ENCODE measurements around the gene CPT1B.

CPT1B gene

DNA sequence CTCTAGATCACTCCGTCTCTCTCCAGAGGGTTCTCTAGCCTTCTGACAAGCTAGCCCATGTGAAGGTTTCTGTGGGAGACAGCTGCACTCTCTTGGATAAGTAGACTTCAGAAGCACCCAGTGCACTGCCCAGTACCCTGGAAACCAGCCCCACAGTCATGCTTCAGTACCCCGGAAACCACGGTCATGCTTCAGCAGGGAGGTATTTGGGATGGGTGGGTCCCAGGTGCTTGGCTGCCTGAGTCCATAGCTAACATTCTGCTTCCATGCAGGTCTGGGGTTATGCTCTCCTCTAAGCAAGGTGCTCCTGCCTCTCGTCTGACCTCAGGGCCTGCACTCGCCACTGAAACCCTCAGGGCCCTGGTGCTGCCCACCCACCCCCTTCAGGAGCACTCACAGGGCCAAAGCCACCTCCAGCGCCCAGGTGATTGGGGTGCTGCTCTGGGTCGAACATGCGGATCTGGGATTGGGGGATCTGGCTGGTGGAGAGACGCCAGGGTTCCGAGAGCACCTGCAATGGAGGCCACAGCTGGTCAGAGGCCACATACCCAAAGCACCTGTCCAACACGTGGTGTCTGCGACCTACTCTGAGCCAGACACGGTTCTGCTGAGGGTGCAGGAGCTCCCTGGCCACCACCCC, 8.2 kb downstream of the CPT1B start:
- no peak for DNase-seq

DNA sequence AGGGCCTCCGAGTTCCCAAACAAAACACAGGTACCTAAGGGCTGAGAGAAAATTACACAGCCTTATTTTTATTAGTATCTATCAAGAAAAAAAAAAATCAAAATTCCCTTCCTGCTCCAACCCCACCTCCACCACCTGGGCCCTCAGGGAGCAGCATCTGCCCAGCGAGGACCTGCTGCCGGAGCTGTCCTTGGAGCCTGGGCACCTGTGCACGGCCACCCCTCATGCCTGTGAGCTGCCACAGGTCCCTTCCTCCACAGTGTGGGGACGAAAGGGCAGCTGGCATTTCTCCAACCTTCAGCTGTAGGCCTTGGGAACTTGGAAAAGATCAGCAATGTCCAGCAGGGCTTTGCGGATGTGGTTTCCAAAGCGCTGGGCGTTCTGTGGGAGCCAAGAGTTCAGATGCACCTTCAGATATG, 9.2 kb downstream of the CPT1B start:
- no peak for DNase-seq

DNA sequence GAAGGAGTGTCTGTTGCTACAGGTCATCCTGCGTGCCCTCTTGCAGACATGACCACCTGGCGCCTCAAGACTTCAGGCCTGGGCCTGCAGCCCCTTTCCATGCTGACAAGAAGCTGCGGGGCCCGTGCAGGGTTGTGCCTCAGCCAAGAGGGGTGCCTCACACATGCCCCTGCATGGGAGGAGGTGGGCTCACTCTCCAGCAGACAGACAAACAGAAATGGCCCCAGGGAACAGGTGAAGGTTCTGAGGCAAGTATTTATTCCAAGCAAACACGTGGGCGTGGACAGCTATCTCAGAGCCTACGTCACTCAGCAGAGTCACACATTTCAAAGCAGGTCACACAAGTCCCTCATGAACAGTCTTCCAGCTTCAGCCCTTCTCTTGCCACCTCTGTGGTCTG, 9.6 kb downstream of the CPT1B start:
- no peak for DNase-seq

DNA sequence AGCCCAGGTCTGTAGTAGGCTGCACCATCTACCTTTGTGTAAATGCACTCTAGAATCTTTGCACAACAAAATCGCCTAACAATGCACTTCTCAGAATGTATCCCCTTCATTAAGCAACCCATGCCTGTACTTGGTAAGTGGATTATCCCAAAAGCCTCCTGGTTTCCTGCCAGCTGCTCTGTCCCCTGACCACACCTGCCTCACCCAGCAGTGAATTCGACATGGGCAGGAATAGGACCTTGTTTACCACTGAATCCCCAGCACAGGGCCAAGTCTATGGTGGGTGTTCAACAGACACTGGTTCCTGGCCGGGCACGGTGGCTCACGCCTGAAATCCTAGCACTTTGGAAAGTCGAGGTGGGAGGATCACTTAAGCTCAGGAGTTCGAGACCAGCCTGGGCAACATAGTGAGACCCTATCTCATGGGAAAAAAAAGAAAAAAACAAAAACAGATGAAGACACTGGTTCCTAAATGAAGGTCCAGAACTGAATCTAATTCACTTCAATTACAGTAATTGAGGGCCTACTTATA, 10.4 kb downstream of the CPT1B start:
- DNase-seq = no peak

DNA sequence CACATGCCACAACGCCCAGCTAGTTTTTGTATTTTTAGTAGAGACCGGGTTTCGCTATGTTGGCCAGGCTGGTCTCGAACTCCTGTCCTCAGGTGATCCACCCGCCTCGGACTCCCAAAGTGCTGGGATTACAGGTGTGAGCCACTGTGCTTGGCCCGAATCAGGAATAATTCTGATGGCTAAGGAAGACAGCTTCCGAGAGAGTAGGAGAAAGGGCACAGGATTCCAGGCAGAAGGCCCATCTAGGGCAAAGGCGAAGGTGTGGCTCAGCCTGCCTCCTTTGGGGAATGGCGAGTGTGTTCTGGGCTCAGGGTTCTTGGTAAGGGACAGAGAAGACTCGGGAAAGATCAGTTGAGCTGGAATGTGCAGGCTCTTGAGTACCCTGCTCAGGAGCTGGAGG, 13.9 kb downstream of the CPT1B start:
- no peak for DNase-seq

DNA sequence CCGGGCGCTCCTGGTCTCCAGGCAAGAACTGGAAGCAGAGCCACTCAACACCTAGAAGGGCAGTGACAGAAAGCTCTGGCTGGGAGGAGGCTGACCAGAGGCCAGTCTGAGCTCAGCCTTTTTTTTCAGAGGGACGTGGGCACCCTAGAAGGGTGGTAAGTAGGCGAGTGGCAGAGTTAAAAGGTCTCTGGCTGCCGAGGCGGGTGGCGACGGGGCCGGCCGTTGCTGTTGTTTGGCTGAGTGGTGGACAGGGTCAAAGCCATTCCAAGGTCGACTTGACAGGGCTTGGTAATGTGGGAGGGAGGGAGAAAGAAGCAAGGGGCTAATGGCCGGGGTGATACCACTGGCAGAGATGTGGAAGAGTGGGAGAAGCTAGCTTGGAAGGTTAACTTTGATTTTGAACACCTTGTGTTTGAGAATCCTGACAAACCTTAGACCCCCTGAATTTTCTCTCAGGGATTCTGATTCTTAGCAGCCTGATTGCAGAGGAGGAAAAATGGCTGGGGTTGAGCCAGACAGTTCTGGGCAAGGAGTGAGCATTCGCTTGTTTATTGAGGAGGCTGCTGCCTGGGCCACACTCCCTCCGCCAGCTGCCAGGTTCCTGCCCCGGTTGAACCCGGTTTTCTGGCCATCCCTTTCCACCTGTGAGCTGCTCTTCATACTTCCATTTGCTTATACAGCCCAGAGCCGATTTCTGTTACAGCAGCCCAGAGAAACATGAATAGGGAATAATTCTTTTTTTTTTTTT, 14.6 kb downstream of the CPT1B start:
- no peak for DNase-seq

DNA sequence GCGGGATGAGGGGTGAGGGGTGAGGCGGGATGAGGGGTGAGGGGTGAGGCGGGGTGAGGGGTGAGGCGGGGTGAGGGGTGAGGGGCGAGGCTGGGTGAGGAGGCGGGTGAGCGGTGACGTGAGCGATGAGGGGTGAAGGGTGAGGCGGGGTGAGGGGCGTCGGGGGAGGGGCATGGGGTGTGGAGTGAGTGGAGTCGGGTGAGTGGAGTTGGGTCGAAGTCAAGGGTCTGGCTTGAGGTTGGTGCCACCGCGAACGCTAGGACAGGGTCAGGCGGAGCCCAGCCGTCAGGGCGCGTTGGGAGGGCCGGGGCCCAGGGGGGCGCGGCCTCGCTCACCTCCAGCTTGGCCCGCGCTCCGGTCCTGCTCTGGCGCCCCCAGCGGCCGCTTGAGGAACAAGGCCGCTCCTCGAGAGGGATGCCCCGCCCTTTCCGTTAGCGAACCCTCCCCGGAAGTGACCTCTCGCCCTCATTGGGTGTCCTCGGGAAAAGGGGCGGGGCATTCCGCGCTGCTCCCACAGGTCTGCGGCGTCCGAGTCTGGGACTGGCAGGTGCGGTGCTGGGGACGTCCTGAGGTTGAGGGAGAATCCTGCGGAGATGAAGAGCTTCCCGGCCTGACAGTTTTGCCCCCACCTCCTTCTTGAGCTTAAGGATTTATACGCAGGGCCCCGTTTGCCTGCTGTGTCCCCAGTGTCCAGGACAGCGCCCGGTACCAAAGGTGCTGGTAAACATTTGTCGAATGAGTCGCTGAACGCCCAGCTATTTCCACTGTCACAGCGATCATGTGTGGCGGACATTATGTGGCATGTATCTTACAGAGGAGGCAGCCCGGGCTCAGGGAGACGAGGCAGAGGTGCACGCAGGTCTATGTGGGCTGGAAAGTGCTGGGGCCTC, 15.5 kb downstream of the CPT1B start, which contains the start of gene SYCE3:
Gene SYCE3 (minus strand): TSS at position 397 of the 890 bp plus-strand sequence. CDS start 6,514 bp downstream, outside the sequence.
- DNase-seq = peak; percentile 91

DNA sequence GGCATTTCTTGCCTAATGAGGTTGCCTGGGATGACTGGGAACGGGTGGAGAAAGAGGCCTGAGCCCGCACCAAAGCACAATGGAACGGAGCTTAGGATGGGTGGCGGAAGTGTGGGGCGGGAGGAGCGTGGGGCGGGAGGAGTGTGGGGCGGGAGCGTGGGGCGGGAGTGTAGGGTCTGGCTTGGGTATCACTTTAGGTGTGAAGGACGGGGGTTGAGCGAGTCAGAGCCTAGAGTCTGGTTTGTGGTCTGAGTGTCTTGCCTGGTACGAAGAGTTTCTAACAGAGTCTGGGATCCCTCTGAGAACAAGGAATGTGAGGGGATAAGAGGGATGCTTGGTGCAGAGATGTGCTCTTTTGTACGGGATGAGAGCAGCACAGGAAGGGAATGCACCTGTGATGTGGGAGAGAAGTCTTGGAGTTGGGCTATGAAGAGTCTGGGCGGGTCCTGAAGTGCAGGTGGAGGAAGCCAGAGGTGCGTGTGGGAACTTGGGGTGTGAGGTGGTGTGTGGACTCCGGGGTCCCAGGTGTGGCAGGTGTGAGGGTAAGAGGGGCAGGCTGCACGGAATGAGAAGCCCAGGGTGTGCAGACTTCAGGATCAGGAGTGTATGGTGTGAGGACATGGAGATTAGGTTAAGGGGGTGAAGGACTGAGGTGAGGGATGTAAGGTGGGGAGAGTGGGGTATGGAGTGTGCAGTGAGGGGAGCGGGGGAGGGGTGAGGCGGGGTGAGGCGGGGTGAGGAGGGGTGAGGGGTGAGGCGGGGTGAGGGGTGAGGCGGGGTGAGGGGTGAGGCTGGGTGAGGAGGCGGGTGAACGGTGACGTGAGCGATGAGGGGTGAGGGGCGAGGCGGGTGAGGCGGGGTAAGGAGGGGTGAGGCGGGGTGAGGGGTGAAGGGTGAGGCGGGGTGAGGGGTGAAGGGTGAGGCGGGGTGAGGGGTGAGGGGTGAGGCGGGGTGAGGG, 16.5 kb downstream of the CPT1B start:
- no peak for DNase-seq

DNA sequence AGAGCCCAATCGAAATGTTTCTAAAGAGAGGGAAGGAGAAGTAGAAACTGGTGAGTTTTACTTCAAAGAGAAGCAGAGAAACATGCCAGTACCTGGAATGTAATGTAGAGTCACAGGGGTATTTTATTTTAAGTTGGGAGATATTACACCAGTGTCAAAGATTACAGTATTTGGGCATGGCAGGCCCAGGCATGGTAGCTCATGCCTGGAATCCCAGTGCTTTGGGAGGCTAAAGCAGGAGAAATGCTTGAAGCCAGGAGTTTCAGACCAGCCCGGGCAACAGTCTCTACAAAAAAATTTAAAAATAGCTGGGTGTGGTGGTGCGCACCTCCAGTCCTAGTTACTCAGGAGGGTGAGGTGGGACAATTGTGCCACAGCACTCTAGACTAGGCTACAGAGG, 18.2 kb downstream of the CPT1B start:
- no peak for DNase-seq

DNA sequence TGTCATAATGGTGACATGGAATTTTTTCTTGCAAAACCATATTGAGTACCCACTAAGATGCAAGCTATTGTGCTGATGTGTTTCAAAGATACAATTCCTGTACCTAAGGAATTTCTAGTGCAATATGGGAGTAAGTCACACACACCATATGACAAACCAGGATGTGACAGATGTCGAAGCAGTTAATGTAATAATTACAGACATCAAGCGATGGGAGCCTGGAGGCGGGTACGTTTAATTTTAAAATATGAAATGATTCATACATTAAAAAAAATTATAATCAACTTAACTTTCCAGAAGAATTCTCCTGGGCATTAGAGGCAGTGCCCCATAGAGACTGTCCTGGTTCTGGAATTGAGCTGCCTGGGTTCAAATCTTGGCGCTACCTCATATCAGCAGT, 21.5 kb downstream of the CPT1B start:
- no peak for DNase-seq

DNA sequence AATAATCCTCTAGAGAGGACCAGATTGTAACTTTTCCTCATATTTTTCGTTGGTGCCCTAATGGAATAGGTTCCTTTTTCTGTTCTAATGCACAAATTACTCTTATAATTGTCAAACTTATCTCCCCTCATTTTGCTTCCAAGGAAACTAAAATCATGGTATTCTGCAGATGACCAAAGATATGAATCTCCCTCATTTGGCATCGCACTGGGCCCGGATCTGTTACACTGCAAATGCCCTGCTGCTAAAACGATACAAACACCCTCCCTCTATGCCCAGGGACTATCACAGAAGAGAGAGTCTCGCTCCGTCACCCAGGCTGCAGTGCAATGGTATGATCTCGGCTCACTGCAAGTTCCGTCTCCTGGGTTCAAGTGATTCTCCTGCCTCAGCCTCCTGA, 24.9 kb downstream of the CPT1B start:
- DNase-seq = no peak

DNA sequence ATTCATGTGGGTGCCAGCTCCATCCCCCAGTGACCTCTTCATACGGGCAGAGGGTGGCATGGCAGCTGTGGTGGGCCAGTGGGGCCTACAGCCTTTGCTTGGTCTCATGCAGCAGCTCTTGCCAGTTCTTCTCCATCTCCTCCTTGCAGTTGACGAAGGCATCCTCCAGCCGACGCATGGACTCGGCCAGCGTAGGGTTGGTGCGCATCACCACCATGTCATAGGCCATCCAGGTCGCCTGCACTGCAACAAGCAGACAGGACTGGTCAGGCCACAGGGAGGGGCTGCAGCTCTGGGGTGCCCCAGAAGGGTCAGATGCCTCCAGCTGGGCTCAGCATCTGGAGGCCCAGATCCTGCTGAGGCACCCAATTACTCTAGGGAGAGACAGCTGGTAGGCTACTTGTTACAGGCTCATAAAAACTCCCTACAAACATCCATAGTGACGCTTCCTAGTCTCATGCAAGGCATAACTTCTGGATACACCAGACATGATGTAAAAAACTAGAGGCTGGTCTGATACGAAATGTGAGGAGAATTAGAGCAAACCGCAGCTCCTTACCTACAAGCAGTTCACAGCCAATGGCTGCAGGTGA, 27.0 kb downstream of the CPT1B start:
- DNase-seq = no peak

DNA sequence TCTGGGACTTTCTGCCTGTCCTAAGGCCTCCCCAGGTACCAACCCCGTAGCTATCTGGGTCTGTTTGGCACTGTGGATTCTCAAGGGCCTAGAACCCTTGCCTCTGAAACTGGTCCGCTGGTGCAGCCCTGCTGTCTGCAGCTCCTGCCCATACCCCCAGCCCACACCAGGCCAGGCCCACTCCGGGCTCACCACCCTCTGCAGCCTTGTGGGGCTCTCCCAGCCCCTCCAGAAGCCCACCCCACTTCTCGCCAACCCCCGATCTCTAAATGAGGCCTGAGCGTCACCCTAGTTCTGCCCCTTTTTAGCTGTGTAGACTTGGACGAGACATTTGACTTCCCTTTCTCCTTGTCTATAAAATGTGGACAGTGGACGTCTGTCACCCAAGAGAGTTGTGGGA, 27.8 kb downstream of the CPT1B start:
- no peak for DNase-seq

DNA sequence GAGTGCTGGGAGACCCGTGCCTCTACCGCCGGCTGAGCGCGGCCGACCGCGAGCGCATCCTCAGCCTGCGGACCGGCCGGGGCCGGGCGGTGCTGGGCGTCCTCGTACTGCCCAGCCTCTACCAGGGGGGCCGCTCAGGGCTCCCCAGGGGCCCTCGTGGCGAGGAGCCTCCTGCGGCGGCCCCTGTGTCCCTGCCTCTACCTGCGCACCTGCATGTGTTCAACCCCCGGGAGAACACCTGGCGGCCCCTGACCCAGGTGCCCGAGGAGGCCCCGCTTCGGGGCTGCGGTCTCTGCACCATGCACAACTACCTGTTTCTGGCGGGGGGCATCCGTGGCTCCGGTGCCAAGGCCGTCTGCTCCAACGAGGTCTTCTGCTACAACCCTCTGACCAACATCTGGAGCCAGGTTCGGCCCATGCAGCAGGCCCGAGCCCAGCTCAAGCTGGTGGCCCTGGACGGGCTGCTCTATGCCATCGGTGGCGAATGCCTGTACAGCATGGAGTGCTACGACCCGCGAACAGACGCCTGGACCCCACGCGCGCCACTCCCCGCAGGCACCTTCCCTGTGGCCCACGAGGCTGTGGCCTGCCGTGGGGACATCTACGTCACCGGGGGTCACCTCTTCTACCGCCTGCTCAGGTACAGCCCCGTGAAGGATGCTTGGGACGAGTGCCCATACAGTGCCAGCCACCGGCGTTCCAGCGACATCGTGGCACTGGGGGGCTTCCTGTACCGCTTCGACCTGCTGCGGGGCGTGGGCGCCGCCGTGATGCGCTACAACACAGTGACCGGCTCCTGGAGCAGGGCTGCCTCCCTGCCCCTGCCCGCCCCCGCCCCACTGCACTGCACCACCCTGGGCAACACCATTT, 29.1 kb downstream of the CPT1B start:
- DNase-seq = no peak

DNA sequence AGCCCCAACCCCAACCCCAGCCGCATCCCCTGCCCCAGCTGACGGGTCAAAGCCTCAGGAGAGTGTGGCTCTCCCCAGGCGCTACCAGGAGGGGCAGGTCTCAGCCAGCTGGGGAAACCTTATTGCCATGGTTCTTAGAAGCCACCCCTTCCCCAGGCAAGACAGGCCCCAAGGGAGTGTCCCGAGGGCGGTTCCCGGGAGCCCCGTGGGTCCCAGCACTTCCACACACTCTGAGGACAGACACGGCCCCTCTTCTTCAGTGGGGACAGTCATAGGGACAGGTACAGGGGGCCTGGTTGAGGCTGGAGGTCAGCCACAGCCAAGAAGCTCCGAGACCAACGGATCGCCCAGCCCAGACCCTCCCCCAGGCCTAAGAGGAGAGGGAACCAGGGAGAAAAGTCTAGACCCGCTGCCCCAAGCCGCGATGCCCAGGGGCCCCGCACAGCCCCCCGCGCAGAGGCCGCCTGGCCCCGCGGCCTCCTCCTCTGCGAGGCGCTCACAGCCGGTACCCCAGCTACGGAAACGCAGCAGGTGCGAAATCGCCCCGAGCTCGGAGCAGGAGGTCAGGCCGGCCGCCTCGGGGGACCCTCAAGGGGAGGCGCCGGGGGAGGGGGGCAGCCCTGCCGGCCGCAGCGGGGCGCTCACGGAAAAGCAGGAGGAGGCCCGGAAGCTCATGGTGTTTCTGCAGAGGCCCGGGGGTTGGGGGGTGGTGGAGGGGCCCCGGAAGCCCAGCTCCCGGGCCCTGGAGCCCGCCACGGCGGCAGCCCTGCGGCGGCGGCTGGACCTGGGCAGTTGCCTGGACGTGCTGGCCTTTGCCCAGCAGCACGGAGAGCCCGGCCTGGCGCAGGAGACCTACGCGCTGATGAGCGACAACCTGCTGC, 29.9 kb downstream of the CPT1B start:
- no peak for DNase-seq

DNA sequence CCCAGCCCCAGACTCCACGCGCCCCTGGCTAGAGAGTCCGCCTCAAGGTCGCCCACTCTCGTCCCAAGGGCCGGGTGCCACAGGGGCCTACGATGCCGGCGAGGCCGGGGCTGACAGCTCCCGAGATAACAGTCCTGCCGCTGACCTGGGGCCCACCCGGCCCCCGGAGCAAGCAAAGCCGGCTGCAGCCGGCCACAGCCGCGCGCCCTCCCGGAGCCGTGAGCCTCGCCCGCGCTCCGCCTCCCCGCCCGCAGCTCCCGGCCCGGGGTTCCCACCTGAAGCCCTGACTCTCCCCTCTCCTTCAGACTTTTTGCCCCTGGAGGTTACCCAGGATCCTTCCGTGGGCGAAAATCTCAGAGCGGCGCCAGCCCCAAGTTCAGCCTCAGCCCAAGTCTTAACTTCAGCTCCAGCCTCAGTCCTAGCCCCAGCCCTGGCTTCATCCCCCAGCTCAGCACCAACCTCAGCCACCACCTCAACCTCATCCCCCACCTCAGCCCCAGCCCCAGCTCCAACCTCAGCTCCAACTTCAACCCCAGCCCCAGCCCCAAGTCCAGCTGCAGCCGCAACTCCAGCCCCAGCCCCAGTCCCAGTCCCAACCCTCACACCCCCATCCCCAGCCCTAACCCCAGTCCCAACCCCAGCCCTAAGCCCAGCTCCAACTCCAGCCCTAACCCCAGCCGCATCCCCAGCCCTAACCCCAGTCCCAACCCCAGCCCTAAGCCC, 30.8 kb downstream of the CPT1B start:
- DNase-seq = peak; percentile 49

DNA sequence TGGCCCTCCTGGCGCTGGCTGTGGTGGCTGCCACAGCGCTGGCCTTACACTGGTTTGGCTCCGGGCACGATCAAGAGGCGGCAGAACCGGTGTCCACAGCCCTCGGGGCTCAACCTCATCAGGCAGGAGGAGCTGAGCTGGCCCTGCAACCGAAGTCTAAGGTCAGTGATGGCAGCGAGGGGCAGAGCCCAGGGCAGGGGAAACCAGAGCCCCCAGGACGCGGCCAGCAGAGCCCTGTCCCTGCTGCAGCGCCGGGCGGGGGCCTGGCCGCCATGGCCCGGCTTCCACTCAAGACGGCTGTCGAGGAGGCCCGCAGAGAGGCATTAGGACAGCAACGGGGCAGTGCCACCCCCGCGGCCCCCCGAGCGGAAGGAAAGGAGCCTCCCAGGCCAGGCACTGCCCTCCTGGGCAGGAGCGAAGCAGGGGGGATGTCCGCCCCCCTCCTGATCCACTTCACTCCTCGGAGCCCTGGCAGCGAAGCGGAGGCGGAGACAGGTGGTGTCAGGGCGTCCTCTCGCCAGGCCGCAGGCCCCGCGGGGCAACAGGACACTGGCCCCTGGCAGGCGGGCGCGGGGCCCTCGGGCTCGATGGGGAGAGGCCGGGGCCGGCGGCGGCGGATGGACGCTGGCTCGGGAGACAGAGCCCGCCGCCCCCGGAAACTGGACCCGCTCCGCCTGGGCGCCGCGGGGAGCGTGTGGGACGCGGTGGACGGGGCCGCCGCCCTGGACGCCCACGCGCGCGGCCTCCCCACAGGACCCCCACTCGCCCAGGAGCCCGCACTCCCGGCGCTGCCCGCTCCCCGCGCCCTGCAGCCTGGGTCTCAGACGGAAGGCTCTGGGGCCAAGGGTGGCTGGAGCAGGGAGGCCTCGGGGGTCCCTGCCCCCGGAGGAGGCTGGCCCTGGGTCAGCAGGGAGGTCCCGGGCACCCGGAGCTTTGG, 31.6 kb downstream of the CPT1B start:
- DNase-seq = no peak
